Liver (tissue), 9 donors: Measurements from ENCODE around the gene DFFB. TPM values are rescaled to one million over a fixed set of nuclear protein-coding genes. Genes with fewer than 3 reads are reported as not detected.

Source experiments
- DNase-seq: peaks from one replicate; pipeline ENCODE4 v3.0.0-alpha.2; 2017; ENCODE audit warnings: low spot score
- H3K27ac ChIP-seq, 2 donors: one replicate each; pipeline ENCODE4 v1.7.0; 2013; ENCODE audit warnings: inconsistent platforms in 2 of 2, low read length in 2 of 2, control low read depth in 1 of 2, low read depth in 1 of 2, mild to moderate bottlenecking in 1 of 2
- H3K27me3 ChIP-seq, 4 donors: one replicate each; pipeline versions ENCODE4 v1.6.1 to v1.7.0; 2013; ENCODE audit warnings: low read length in 3 of 4, inconsistent platforms in 1 of 4, mild to moderate bottlenecking in 1 of 4, moderate library complexity in 1 of 4; ENCODE audit not compliant: control insufficient read depth in 4 of 4, insufficient read depth in 4 of 4
- H3K36me3 ChIP-seq, 4 donors: one replicate each; pipeline versions ENCODE4 v1.6.1 to v1.7.0; 2013; ENCODE audit warnings: low read length in 3 of 4, mild to moderate bottlenecking in 3 of 4, low read depth in 1 of 4, moderate library complexity in 1 of 4; ENCODE audit not compliant: control insufficient read depth in 4 of 4, insufficient read depth in 3 of 4
- H3K4me1 ChIP-seq, 4 donors: one replicate each; pipeline versions ENCODE4 v1.6.1 to v1.7.0; 2013; ENCODE audit warnings: low read length in 3 of 4, mild to moderate bottlenecking in 3 of 4, moderate library complexity in 1 of 4; ENCODE audit not compliant: control insufficient read depth in 4 of 4, insufficient read depth in 4 of 4
- H3K4me3 ChIP-seq, 3 donors: one replicate each; pipeline versions ENCODE4 v1.6.1 to v1.7.0; 2013; ENCODE audit warnings: low read length in 3 of 3, control low read depth in 1 of 3, low read depth in 1 of 3, mild to moderate bottlenecking in 1 of 3
- H3K9ac ChIP-seq, 2 donors: one replicate each; pipeline ENCODE4 v1.7.0; 2013; ENCODE audit warnings: low read length in 2 of 2, mild to moderate bottlenecking in 2 of 2, moderate library complexity in 2 of 2, control low read depth in 1 of 2, low read depth in 1 of 2
- H3K9me3 ChIP-seq, 4 donors: one replicate each; pipeline versions ENCODE4 v1.6.1 to v1.7.0; 2013; ENCODE audit warnings: low read length in 3 of 4; ENCODE audit not compliant: control insufficient read depth in 4 of 4
- EGR1 ChIP-seq, 2 donors: IDR thresholded peaks; 2 replicates each; pipeline ENCODE4 v1.6.1; 2016 to 2018; ENCODE audit warnings: antibody characterized with exemption in 2 of 2, low read depth in 2 of 2
- FOXA1 ChIP-seq: IDR thresholded peaks from 2 replicates; pipeline ENCODE4 v1.6.1; 2016; ENCODE audit warnings: antibody characterized with exemption
- FOXA2 ChIP-seq: IDR thresholded peaks from 2 replicates; pipeline ENCODE4 v1.6.1; 2016; ENCODE audit warnings: antibody characterized with exemption
- GABPA ChIP-seq, 2 donors: IDR thresholded peaks in 1 of 2; conservative IDR thresholded peaks in 1 of 2; 2 replicates each; pipeline ENCODE4 v1.6.1; 2016; ENCODE audit warnings: antibody characterized with exemption in 2 of 2, mild to moderate bottlenecking in 1 of 2, moderate library complexity in 1 of 2
- HNF4A ChIP-seq, 2 donors: conservative IDR thresholded peaks; 2 replicates each; pipeline ENCODE4 v1.6.1; 2016; ENCODE audit warnings: antibody characterized with exemption in 2 of 2, mild to moderate bottlenecking in 2 of 2
- HNF4G ChIP-seq: IDR thresholded peaks from 2 replicates; pipeline ENCODE4 v1.6.1; 2016; ENCODE audit warnings: antibody characterized with exemption
- JUND ChIP-seq, 2 donors: IDR thresholded peaks; 2 replicates each; pipeline ENCODE4 v1.6.1; 2016; ENCODE audit warnings: antibody characterized with exemption in 2 of 2
- NR2F2 ChIP-seq: IDR thresholded peaks from 2 replicates; pipeline ENCODE4 v1.6.1; 2016; ENCODE audit warnings: antibody characterized with exemption
- RAD21 ChIP-seq, 2 donors: IDR thresholded peaks; 2 replicates each; pipeline ENCODE4 v1.6.1; 2016; ENCODE audit warnings: antibody characterized with exemption in 2 of 2, mild to moderate bottlenecking in 2 of 2
- RXRA ChIP-seq, 2 donors: IDR thresholded peaks; 2 replicates each; pipeline ENCODE4 v1.6.1; 2017 to 2018; ENCODE audit warnings: antibody characterized with exemption in 2 of 2, mild to moderate bottlenecking in 1 of 2
- SP1 ChIP-seq: IDR thresholded peaks from 2 replicates; pipeline ENCODE4 v1.6.1; 2018; ENCODE audit warnings: antibody characterized with exemption, mild to moderate bottlenecking
- TAF1 ChIP-seq: conservative IDR thresholded peaks from 2 replicates; pipeline ENCODE4 v1.6.1; 2016; ENCODE audit warnings: antibody characterized with exemption, mild to moderate bottlenecking
- YY1 ChIP-seq: IDR thresholded peaks from 2 replicates; pipeline ENCODE4 v1.6.1; 2016; ENCODE audit warnings: antibody characterized with exemption, mild to moderate bottlenecking
- WGBS: extraction: QIAGEN DNeasy Blood & Tissue Kit; methylation state at CpG from one replicate; pipeline ENCODE4 v1.1.7; 2013; 5-methylcytosine and 5-hydroxymethylcytosine counted together
- polyA plus RNA-seq, 2 donors: library from polyadenylated mRNA; stranded (reverse) in 1 of 2; unstranded in 1 of 2; fragments of 200-250 nt in 1 of 2; fragments of >200 nt in 1 of 2; fragmentation: Nextera tagmentation in 1 of 2; extraction: Ambion mirVana in 1 of 2; gene quantifications; one replicate each; pipeline versions ENCODE4 v1.2.1 to v1.2.3, GENCODE V29; 2013 to 2015
- total RNA-seq, 2 donors: library from RNA; depleted of rRNA; stranded (reverse); fragments of >200 nt; gene quantifications; one replicate each; pipeline ENCODE4 v1.2.3, GENCODE V29; 2014
- TF ChIP-seq, protein P1 (sequence below): IDR thresholded peaks from 2 replicates; pipeline ENCODE4 v1.6.1; 2016; ENCODE audit warnings: antibody characterized with exemption
- TF ChIP-seq, protein P2 (sequence below): IDR thresholded peaks from 2 replicates; pipeline ENCODE4 v1.6.1; 2016; ENCODE audit warnings: antibody characterized with exemption
- TF ChIP-seq, protein P3 (sequence below): IDR thresholded peaks from 2 replicates; pipeline ENCODE4 v1.6.1; 2016; ENCODE audit warnings: antibody characterized with exemption
- TF ChIP-seq, protein P4 (sequence below): fragments of 150-350 bp; IDR thresholded peaks from 2 replicates; pipeline ENCODE4 v1.5.1; 2017; ENCODE audit warnings: improper control_type of control experiment, low read depth, low read length; ENCODE audit not compliant: missing input control
- TF ChIP-seq, protein P5 (sequence below): IDR thresholded peaks from 2 replicates; pipeline ENCODE4 v1.6.1; 2016; ENCODE audit warnings: antibody characterized with exemption, mild to moderate bottlenecking
- donor health status: healthy.
- donor health status: healthy.
- donor health status: healthy.
- donor health status: healthy.
- donor health status: healthy.

Gene DFFB
- total and polyA plus RNA-seq, 4 donors = 0.92 to 6.1 (median 2.9) TPM

DNA sequence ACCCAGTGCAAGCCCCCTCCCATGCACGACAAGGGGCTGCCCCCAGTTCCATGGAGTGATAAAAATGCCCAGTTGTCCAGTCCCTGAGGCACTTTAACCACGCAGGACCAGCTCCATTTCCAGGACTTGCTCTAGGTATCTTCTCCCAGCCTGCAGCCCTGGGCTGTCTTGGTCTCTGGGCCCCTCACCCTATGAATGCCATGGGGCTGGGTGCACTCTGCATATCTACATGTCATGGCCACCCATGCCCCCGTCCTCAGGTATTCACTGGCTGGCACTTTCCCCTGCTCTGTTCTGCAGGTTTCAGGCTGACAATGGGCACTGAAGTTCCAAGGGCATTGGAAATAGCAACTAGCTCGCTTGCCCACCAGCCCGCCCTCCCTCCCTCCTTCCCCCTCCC, 62.4 kb downstream of the DFFB start:
- Histone ChIP-seq H3K9me3 (no peaks in the 10 kb centered on the region), H3K27me3 (peaks cover 0 to 2% (median 0%) of the 10 kb centered on the region in 4 donors), H3K4me1 (no peaks in the 10 kb centered on the region), H3K27ac (no peak overlapping the region), H3K36me3 (no peaks in the 10 kb centered on the region), H3K9ac (no peak overlapping the region), H3K4me3 (no peak overlapping the region)
- WGBS = 75% methylated on average over 5 of the region's 5 CpGs
- no peak for DNase-seq
- TF ChIP-seq HNF4G = no peak
- TF ChIP-seq RAD21 (IDR thresholded peaks at IDR 0.05) = no peak
- TF ChIP-seq RXRA (IDR thresholded peaks at IDR 0.05) = no peak
- TF ChIP-seq, protein P1, sequence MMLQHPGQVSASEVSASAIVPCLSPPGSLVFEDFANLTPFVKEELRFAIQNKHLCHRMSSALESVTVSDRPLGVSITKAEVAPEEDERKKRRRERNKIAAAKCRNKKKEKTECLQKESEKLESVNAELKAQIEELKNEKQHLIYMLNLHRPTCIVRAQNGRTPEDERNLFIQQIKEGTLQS = no peak
- TF ChIP-seq GABPA (IDR thresholded peaks at IDR 0.05 in 1 of 2, conservative IDR thresholded peaks at IDR 0.05 in 1 of 2) = no peak
- no peak for TF ChIP-seq JUND (IDR thresholded peaks at IDR 0.05)
- TF ChIP-seq SP1 = no peak
- no peak for TF ChIP-seq HNF4A (conservative IDR thresholded peaks at IDR 0.05)
- no peak for TF ChIP-seq YY1
- TF ChIP-seq FOXA2 = no peak
- TF ChIP-seq TAF1 = no peak
- TF ChIP-seq NR2F2 = no peak
- TF ChIP-seq EGR1 (IDR thresholded peaks at IDR 0.05; ENCODE audit: low read depth in 2 of 2) = no peak
- TF ChIP-seq, protein P2, sequence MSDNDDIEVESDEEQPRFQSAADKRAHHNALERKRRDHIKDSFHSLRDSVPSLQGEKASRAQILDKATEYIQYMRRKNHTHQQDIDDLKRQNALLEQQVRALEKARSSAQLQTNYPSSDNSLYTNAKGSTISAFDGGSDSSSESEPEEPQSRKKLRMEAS = no peak
- TF ChIP-seq, protein P3, sequence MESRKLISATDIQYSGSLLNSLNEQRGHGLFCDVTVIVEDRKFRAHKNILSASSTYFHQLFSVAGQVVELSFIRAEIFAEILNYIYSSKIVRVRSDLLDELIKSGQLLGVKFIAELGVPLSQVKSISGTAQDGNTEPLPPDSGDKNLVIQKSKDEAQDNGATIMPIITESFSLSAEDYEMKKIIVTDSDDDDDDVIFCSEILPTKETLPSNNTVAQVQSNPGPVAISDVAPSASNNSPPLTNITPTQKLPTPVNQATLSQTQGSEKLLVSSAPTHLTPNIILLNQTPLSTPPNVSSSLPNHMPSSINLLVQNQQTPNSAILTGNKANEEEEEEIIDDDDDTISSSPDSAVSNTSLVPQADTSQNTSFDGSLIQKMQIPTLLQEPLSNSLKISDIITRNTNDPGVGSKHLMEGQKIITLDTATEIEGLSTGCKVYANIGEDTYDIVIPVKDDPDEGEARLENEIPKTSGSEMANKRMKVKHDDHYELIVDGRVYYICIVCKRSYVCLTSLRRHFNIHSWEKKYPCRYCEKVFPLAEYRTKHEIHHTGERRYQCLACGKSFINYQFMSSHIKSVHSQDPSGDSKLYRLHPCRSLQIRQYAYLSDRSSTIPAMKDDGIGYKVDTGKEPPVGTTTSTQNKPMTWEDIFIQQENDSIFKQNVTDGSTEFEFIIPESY = no peak

DNA sequence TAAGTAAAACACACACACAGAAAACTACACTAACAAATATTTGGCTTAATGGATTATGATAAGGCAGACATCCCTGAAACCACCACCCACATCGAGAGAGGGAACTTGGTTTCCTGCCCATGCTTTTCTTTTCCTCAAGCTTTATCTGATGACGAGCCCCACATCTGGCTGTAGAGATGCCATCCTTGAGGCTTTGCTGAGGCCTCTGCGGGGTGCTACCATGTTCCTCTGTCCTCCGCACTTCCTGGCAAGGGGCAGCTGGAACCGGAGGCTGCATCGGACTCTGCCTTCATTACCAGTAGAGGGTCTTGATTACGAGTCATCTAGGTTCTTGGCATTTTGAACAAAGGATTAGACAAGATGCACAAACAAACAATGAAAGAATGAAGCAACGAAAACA, 64.5 kb downstream of the DFFB start:
- Histone ChIP-seq H3K36me3 (no peaks in the 10 kb centered on the region), H3K27ac (no peak overlapping the region), H3K4me3 (no peak overlapping the region), H3K4me1 (no peaks in the 10 kb centered on the region), H3K9ac (no peak overlapping the region), H3K9me3 (no peaks in the 10 kb centered on the region), H3K27me3 (peaks cover 0 to 3% (median under 1%) of the 10 kb centered on the region in 4 donors)
- DNase-seq = no peak
- 75% methylated on average over 8 of the region's 8 CpGs for WGBS
- TF ChIP-seq, protein P2 = no peak
- TF ChIP-seq, protein P4, sequence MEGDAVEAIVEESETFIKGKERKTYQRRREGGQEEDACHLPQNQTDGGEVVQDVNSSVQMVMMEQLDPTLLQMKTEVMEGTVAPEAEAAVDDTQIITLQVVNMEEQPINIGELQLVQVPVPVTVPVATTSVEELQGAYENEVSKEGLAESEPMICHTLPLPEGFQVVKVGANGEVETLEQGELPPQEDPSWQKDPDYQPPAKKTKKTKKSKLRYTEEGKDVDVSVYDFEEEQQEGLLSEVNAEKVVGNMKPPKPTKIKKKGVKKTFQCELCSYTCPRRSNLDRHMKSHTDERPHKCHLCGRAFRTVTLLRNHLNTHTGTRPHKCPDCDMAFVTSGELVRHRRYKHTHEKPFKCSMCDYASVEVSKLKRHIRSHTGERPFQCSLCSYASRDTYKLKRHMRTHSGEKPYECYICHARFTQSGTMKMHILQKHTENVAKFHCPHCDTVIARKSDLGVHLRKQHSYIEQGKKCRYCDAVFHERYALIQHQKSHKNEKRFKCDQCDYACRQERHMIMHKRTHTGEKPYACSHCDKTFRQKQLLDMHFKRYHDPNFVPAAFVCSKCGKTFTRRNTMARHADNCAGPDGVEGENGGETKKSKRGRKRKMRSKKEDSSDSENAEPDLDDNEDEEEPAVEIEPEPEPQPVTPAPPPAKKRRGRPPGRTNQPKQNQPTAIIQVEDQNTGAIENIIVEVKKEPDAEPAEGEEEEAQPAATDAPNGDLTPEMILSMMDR = no peak
- TF ChIP-seq, protein P3 = no peak
- TF ChIP-seq RXRA (IDR thresholded peaks at IDR 0.05) = no peak
- no peak for TF ChIP-seq EGR1 (IDR thresholded peaks at IDR 0.05; ENCODE audit: low read depth in 2 of 2)
- TF ChIP-seq TAF1 = no peak
- no peak for TF ChIP-seq YY1
- TF ChIP-seq, protein P5, sequence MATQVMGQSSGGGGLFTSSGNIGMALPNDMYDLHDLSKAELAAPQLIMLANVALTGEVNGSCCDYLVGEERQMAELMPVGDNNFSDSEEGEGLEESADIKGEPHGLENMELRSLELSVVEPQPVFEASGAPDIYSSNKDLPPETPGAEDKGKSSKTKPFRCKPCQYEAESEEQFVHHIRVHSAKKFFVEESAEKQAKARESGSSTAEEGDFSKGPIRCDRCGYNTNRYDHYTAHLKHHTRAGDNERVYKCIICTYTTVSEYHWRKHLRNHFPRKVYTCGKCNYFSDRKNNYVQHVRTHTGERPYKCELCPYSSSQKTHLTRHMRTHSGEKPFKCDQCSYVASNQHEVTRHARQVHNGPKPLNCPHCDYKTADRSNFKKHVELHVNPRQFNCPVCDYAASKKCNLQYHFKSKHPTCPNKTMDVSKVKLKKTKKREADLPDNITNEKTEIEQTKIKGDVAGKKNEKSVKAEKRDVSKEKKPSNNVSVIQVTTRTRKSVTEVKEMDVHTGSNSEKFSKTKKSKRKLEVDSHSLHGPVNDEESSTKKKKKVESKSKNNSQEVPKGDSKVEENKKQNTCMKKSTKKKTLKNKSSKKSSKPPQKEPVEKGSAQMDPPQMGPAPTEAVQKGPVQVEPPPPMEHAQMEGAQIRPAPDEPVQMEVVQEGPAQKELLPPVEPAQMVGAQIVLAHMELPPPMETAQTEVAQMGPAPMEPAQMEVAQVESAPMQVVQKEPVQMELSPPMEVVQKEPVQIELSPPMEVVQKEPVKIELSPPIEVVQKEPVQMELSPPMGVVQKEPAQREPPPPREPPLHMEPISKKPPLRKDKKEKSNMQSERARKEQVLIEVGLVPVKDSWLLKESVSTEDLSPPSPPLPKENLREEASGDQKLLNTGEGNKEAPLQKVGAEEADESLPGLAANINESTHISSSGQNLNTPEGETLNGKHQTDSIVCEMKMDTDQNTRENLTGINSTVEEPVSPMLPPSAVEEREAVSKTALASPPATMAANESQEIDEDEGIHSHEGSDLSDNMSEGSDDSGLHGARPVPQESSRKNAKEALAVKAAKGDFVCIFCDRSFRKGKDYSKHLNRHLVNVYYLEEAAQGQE = no peak
- TF ChIP-seq JUND (IDR thresholded peaks at IDR 0.05) = no peak
- no peak for TF ChIP-seq RAD21 (IDR thresholded peaks at IDR 0.05)
- TF ChIP-seq, protein P1 = no peak
- no peak for TF ChIP-seq GABPA (IDR thresholded peaks at IDR 0.05 in 1 of 2, conservative IDR thresholded peaks at IDR 0.05 in 1 of 2)
- no peak for TF ChIP-seq NR2F2
- TF ChIP-seq FOXA1 = no peak
- TF ChIP-seq HNF4G = no peak
- no peak for TF ChIP-seq HNF4A (conservative IDR thresholded peaks at IDR 0.05)
